CD8-positive, alpha-beta memory T cell (primary cell): ENCODE measurements around the gene YWHAG. TPM values are rescaled to one million over a fixed set of nuclear protein-coding genes. Genes with fewer than 3 reads are reported as not detected.
"Not testable (repeated sequence)": the region's sequence is repeated elsewhere in the genome, so short reads cannot be mapped to it uniquely, and the experiment has no call there.

ENCODE experiments used
- CTCF ChIA-PET: fragments of 350-600 bp; sonication (Branson Sonifier 250); formaldehyde crosslinking; loops from one replicate; lab custom pipeline; 2021; ENCODE audit warnings: antibody characterized with exemption; lab: Charles Lee
- POLR2A ChIA-PET: fragments of 350-600 bp; sonication (Branson Sonifier 250); formaldehyde crosslinking; loops from one replicate; lab custom pipeline; 2021; ENCODE audit warnings: antibody characterized with exemption; lab: Charles Lee
- DNase-seq, 5 donors: peaks; one replicate each; pipeline versions ENCODE4 v3.0.0 to v3.0.0-alpha.2; 2020 to 2022; ENCODE audit warnings: mixed read lengths in 1 of 5
- H3K27ac ChIP-seq: one replicate; pipeline ENCODE4 v1.7.0; 2013; ENCODE audit warnings: low read depth, mild to moderate bottlenecking, low read length, moderate library complexity
- H3K27me3 ChIP-seq: 2 replicates; pipeline ENCODE4 v1.7.0; 2013; ENCODE audit warnings: low read length, mild to moderate bottlenecking; ENCODE audit not compliant: insufficient read depth, poor library complexity, severe bottlenecking
- H3K36me3 ChIP-seq: 2 replicates; pipeline ENCODE4 v1.7.0; 2013; ENCODE audit warnings: mild to moderate bottlenecking, low read length, moderate library complexity; ENCODE audit not compliant: insufficient read depth
- H3K4me1 ChIP-seq: 2 replicates; pipeline ENCODE4 v1.7.0; 2013; ENCODE audit warnings: mild to moderate bottlenecking, low read length, moderate library complexity; ENCODE audit not compliant: insufficient read depth
- H3K4me3 ChIP-seq: 2 replicates; pipeline ENCODE4 v1.7.0; 2013; ENCODE audit warnings: mild to moderate bottlenecking, low read length
- H3K9me3 ChIP-seq: 2 replicates; pipeline ENCODE4 v1.7.0; 2013; ENCODE audit warnings: mild to moderate bottlenecking, low read length
- H3K27ac Mint-ChIP-seq, 8 donors: one replicate each; pipeline ENCODE4 v1.8.0; 2020 to 2021; ENCODE audit warnings: mixed read lengths in 8 of 8, mild to moderate bottlenecking in 6 of 8, inconsistent platforms in 3 of 8, moderate library complexity in 3 of 8
- H3K27me3 Mint-ChIP-seq, 2 donors: one replicate each; pipeline ENCODE4 v1.8.0; 2020 to 2021; ENCODE audit warnings: mixed read lengths in 2 of 2, mild to moderate bottlenecking in 1 of 2, moderate library complexity in 1 of 2
- H3K36me3 Mint-ChIP-seq, 3 donors: one replicate each; pipeline ENCODE4 v1.8.0; 2020 to 2021; ENCODE audit warnings: mixed read lengths in 3 of 3, inconsistent platforms in 1 of 3, mild to moderate bottlenecking in 1 of 3
- H3K4me1 Mint-ChIP-seq, 3 donors: one replicate each; pipeline ENCODE4 v1.8.0; 2020 to 2021; ENCODE audit warnings: mixed read lengths in 3 of 3, inconsistent platforms in 1 of 3, mild to moderate bottlenecking in 1 of 3
- H3K4me3 Mint-ChIP-seq, 7 donors: one replicate each; pipeline ENCODE4 v1.8.0; 2020 to 2021; ENCODE audit warnings: mixed read lengths in 7 of 7, mild to moderate bottlenecking in 6 of 7, moderate library complexity in 4 of 7, inconsistent platforms in 2 of 7
- H3K9me3 Mint-ChIP-seq, 5 donors: one replicate each; pipeline ENCODE4 v1.8.0; 2020 to 2022; ENCODE audit warnings: mixed read lengths in 5 of 5, mild to moderate bottlenecking in 3 of 5, moderate library complexity in 2 of 5, inconsistent platforms in 1 of 5
- polyA plus RNA-seq: library from polyadenylated mRNA; unstranded; fragments of 300-500 nt; fragmentation: Illumina TruSeq; gene quantifications from one replicate; pipeline ENCODE4 v1.2.3, GENCODE V29; 2021
- total RNA-seq, 2 experiments: library from RNA; stranded (reverse); gene quantifications; one replicate each; pipeline ENCODE4 v1.2.3, GENCODE V29; 2021

The YWHAG gene
- 100 to 1,000 TPM; 149 to 151 TPM for total RNA-seq
- polyA plus RNA-seq = 2.1 TPM

DNA sequence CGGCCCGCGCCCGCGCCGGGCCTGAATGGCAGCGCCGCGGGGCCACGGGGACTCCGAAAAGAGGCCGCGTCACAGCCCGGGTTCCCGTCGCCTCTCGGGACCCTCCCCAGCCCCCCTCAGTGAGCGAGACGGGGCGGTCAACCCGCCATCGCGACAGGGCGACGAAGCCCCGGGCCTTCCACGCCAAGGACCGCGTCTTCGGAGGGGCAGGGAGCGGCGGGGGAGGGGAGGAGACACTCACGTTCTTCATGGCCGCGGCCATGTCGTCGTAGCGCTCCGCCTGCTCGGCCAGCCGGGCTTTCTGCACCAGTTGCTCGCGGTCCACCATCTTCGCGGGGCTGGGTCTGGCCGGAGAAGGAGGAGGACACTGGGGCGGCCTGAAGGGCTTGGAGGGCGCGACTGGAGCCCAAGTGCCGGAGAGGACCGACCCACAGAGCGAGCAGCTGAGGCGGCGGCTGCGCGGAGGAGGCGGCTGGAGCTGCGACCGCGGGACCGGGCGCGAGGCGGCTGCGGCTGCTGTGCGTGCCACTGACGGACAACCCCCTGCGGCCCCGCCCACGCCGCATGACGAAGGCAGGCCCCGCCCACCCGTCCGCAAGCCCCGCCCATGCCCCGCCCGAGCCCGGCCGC is at the start of gene YWHAG:
TSS of gene YWHAG (minus strand) at position 511 of the 630 bp plus-strand sequence. CDS start at position 328, 183 bp downstream.
- peaks cover 9 to 30% (median 10%) of the 10 kb centered on the region in 3 donors for H3K36me3 Mint-ChIP-seq
- no peaks in the 10 kb centered on the region for H3K9me3 Mint-ChIP-seq
- peaks cover 35 to 43% (median 40%) of the 10 kb centered on the region in 3 donors for H3K4me1 Mint-ChIP-seq
- Histone ChIP-seq H3K36me3 (no peaks in the 10 kb centered on the region), H3K27ac (peak within 1 kb of the TSS; percentile 88), H3K9me3 (no peaks in the 10 kb centered on the region), H3K4me1 (peaks cover 35% of the 10 kb centered on the region), H3K27me3 (no peaks in the 10 kb centered on the region), H3K4me3 (peak within 1 kb of the TSS; percentile 71)
- H3K4me3 Mint-ChIP-seq = peak within 1 kb of the TSS; percentile 91 to 99 (median 95)
- peak within 1 kb of the TSS; percentile 95 to 99 (median 97) for H3K27ac Mint-ChIP-seq
- peak; percentile 79 to 92 (median 87) for DNase-seq
- H3K27me3 Mint-ChIP-seq = peaks cover 0 to 2% of the 10 kb centered on the region in 2 donors
- ChIA-PET CTCF (interaction anchor here (0.6 to 3.2 kb wide), 5 partner anchors 30 to 180 kb away, joined by 3 to 20 read pairs (median 12); no protein-coding TSS in a partner anchor), POLR2A (interaction anchor here (0.7 to 2.7 kb wide), 5 partner anchors 8 to 311 kb away, joined by 3 to 62 read pairs (median 5); partner anchors contain the start of genes MDH2 and STYXL1)

DNA sequence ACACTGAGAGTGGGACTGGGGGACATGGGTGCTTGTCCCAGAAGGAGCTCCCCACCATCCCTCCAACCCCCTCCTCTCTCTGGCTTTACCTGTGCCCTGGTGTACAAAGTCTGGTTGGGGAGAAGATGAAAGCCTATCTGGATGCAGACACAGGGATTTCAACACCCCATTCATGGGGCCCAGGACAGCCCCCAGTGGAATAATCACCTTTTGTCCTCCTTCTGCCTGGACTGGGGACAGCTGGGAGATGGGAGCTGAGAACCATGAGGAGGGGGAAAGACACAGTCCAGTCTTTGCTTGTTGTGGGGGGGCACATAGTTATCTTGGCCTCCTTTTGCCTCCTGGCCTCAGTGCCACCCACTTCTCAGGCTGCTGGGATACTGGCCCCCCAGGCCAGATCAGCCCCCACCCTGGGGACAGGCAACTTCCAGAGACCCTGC is 49.4 kb upstream of the YWHAG start:
- Mint-ChIP-seq H3K27me3 (peaks cover 0 to 2% of the 10 kb centered on the region in 2 donors), H3K9me3 (no peaks in the 10 kb centered on the region), H3K36me3 (peaks cover 0 to 2% (median 0%) of the 10 kb centered on the region in 3 donors), H3K4me3 (no peak overlapping the region), H3K4me1 (no peaks in the 10 kb centered on the region), H3K27ac (no peak overlapping the region)
- H3K9me3 ChIP-seq = no peaks in the 10 kb centered on the region
- ChIA-PET CTCF (no interaction called here), POLR2A (no interaction called here)
- no peaks in the 10 kb centered on the region for H3K36me3 ChIP-seq
- no peaks in the 10 kb centered on the region for H3K4me1 ChIP-seq
- DNase-seq = no peak
- H3K4me3 ChIP-seq = no peak overlapping the region
- H3K27me3 ChIP-seq = no peaks in the 10 kb centered on the region
- no peak overlapping the region for H3K27ac ChIP-seq

DNA sequence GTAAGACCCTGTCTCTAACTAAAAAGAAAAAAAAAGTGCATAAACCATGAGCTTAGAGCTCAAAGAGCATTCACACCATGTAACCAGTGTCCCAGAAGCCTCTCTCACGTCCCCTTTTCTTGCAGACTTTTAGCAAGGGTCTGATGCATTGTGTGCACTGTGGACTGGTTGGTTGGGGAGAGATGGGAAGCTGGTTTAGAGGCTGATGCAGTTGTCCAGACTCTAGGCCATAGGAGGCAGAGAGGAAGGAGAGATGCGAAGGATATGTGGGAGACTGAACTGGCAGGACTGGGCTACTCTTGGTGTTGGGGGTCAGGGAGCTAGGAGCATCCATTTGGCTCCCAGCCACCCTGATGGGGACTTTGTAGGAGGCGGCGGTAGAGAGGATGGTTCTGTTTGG is 48.9 kb upstream of the YWHAG start:
- H3K27ac Mint-ChIP-seq = peak overlapping the region in 1 of 8 donors; percentile 62
- no peaks in the 10 kb centered on the region for H3K4me1 Mint-ChIP-seq
- H3K27me3 ChIP-seq = no peaks in the 10 kb centered on the region
- peaks cover 0 to 2% of the 10 kb centered on the region in 2 donors for H3K27me3 Mint-ChIP-seq
- no peak overlapping the region for H3K4me3 Mint-ChIP-seq
- peaks cover 0 to 2% (median 0%) of the 10 kb centered on the region in 3 donors for H3K36me3 Mint-ChIP-seq
- no peak for DNase-seq
- no peaks in the 10 kb centered on the region for H3K9me3 ChIP-seq
- CTCF ChIA-PET = no interaction called here
- no peaks in the 10 kb centered on the region for H3K4me1 ChIP-seq
- POLR2A ChIA-PET = no interaction called here
- no peaks in the 10 kb centered on the region for H3K9me3 Mint-ChIP-seq
- H3K36me3 ChIP-seq = no peaks in the 10 kb centered on the region
- no peak overlapping the region for H3K27ac ChIP-seq
- H3K4me3 ChIP-seq = no peak overlapping the region

DNA sequence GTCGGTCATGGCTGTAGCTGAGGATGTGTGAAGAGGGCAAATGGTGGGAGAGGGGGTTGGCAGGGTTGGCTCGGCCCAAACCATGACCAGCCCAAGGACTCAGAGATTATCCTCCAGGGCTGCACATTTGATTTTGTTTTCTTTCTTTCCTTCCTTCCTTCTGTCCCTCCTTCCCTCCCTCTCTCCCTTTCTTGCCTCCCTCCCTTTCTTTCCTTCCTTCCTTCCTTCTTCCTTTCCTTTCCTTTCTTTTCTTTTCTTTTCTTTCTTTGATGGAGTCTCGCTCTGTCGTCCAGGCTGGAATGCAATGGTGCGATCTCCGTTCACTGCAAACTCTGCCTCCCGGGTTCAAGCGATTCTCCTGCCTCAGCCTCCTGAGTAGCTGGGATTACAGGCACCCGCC is 46.9 kb upstream of the YWHAG start:
- Mint-ChIP-seq H3K4me3 (no peak overlapping the region), H3K36me3 (peaks cover 0 to 2% (median 0%) of the 10 kb centered on the region in 3 donors), H3K27me3 (no peaks in the 10 kb centered on the region), H3K4me1 (no peaks in the 10 kb centered on the region), H3K9me3 (no peaks in the 10 kb centered on the region), H3K27ac (no peak overlapping the region)
- no peaks in the 10 kb centered on the region for H3K36me3 ChIP-seq
- H3K9me3 ChIP-seq = no peaks in the 10 kb centered on the region
- H3K27ac ChIP-seq = no peak overlapping the region
- CTCF ChIA-PET = interaction anchor here (1.0 kb wide), 1 partner anchor 842 kb away, joined by 5 read pairs; no protein-coding TSS in a partner anchor
- DNase-seq = no peak
- no peaks in the 10 kb centered on the region for H3K4me1 ChIP-seq
- POLR2A ChIA-PET = no interaction called here
- no peaks in the 10 kb centered on the region for H3K27me3 ChIP-seq
- H3K4me3 ChIP-seq = no peak overlapping the region

DNA sequence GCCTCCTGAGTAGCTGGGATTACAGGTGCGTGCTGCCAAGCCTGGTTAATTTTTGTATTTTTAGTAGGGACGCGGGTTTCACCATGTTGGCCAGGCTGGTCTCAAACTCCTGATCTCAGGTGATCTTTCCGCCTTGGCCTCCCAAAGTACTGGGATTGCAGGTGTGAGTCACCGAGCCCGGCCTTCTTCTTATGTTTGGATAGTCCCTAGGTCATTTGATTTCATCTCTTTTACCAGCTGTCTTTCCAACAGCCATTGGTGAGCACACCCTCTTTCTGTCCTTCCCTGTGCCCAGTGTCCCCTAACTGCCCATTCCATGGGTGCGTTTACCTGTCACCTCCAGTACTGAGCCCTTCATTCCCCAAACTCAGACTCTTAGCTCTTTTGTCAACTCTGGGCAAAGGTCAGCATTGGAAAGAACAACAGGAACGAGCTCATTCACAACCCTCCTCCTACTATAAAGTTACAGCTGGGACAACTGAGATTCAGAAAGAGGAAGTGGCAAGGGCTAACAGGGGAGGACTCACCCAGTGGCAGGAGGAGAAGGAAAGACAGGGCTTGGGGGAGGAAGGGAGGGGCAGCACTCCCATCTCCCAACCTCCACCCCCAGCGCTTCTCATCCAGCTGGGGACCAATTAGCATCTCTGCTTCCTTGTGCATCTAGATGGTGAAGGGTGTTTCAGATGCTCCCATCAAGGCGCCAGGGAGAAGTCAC is 45.1 kb upstream of the YWHAG start:
- Histone ChIP-seq H3K27me3 (no peaks in the 10 kb centered on the region), H3K27ac (no peak overlapping the region), H3K4me1 (no peaks in the 10 kb centered on the region), H3K4me3 (no peak overlapping the region), H3K9me3 (no peaks in the 10 kb centered on the region), H3K36me3 (no peaks in the 10 kb centered on the region)
- ChIA-PET CTCF (no interaction called here), POLR2A (no interaction called here)
- no peak overlapping the region for H3K27ac Mint-ChIP-seq
- no peak for DNase-seq
- H3K9me3 Mint-ChIP-seq = no peaks in the 10 kb centered on the region
- peaks cover 0 to 2% (median 0%) of the 10 kb centered on the region in 3 donors for H3K36me3 Mint-ChIP-seq
- H3K4me1 Mint-ChIP-seq = no peaks in the 10 kb centered on the region
- H3K4me3 Mint-ChIP-seq = no peak overlapping the region
- no peaks in the 10 kb centered on the region for H3K27me3 Mint-ChIP-seq

DNA sequence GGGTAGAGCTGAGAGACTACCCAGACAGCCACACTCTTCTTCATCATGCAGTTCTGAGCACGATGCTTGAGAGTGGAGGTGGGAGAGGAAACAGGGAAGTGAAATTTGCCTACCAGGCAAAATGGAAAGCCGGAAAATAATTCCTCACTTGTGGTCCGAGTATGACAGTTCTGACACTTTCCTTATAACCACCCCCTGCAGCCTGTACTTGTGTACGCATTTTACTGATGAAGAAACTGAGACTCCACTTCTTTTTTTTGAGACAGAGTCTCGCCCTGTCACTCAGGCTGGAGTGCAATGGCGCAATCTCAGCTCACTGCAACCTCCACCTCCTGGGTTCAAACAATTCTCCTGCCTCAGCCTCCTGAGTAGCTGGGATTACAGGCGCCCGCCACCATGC is 44.3 kb upstream of the YWHAG start:
- H3K4me3 Mint-ChIP-seq, H3K27me3 Mint-ChIP-seq, POLR2A ChIA-PET, H3K36me3 Mint-ChIP-seq, H3K9me3 ChIP-seq, H3K27ac Mint-ChIP-seq, CTCF ChIA-PET, H3K4me1 Mint-ChIP-seq, H3K4me3 ChIP-seq, H3K27ac ChIP-seq, H3K27me3 ChIP-seq, H3K36me3 ChIP-seq, H3K9me3 Mint-ChIP-seq, H3K4me1 ChIP-seq, DNase-seq: not testable (repeated sequence)

DNA sequence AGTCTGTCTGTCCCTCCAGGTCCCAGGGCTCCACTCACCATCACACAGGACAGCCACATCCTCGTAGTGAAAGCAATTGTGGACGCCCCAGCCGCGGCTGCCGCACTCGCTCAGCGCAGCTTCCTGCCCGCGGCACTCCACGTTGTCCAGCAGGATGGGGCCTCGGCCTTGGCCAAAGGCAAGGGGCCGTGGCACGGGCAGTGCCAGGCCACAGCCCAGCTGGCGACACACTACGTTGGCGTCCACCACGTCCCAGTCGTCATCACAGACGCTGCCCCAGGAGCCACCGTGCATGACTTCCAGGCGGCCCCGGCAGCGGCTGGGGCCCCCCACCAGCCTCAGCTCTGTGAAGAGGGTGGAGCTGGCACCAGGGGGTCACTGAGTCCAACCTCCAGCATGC is 41.5 kb upstream of the YWHAG start:
- Histone ChIP-seq H3K4me3 (no peak overlapping the region), H3K4me1 (peaks cover 8% of the 10 kb centered on the region), H3K9me3 (no peaks in the 10 kb centered on the region), H3K27me3 (no peaks in the 10 kb centered on the region), H3K36me3 (no peaks in the 10 kb centered on the region), H3K27ac (no peak overlapping the region)
- no peak for DNase-seq
- H3K36me3 Mint-ChIP-seq = peaks cover 0 to 2% (median 0%) of the 10 kb centered on the region in 3 donors
- H3K27ac Mint-ChIP-seq = no peak overlapping the region
- H3K4me1 Mint-ChIP-seq = peaks cover 4 to 20% (median 15%) of the 10 kb centered on the region in 3 donors
- H3K9me3 Mint-ChIP-seq = no peaks in the 10 kb centered on the region
- ChIA-PET CTCF (no interaction called here), POLR2A (no interaction called here)
- no peaks in the 10 kb centered on the region for H3K27me3 Mint-ChIP-seq
- no peak overlapping the region for H3K4me3 Mint-ChIP-seq
